H1 (cell line): ENCODE results near the gene FRZB. TPM values are rescaled to one million over a fixed set of nuclear protein-coding genes. Genes with fewer than 3 reads are reported as not detected.

ENCODE experiments used
- CTCF ChIA-PET: fragments of 300-600 bp; sonication (Branson Sonifier 250); formaldehyde crosslinking; loops from one replicate; lab custom pipeline; 2021; ENCODE audit not compliant: partially characterized antibody; lab: Charles Lee
- POLR2A ChIA-PET: fragments of 300-600 bp; sonication (Branson Sonifier 250); formaldehyde crosslinking; loops from one replicate; lab custom pipeline; 2021; ENCODE audit warnings: inconsistent platforms; ENCODE audit not compliant: partially characterized antibody; lab: Charles Lee
- DNase-seq, 2 experiments: peaks; one replicate each; pipeline versions ENCODE4 v3.0.0 to v3.0.0-alpha.2; 2010 to 2022; ENCODE audit warnings: low spot score in 2 of 2, low read depth in 1 of 2, mixed read lengths in 1 of 2
- FAIRE-seq: peaks from 2 replicates; lab custom pipeline; 2011; peaks lifted over from hg19 to GRCh38; lab: Jason Lieb, UNC
- H2AFZ ChIP-seq: 2 replicates; pipeline ENCODE4 v1.8.1; 2012; ENCODE audit warnings: low read length, inconsistent platforms
- H2AK5ac ChIP-seq: 2 replicates; pipeline ENCODE4 v1.6.1; 2013; ENCODE audit warnings: low read depth, low read length
- H2BK120ac ChIP-seq: replicated peaks from 2 replicates; pipeline ENCODE3; 2013; ENCODE audit warnings: low read depth, low read length, inconsistent platforms
- H2BK12ac ChIP-seq: 2 replicates; pipeline ENCODE4 v1.6.1; 2013; ENCODE audit warnings: low read depth, low read length
- H2BK15ac ChIP-seq: 2 replicates; pipeline ENCODE4 v1.6.1; 2013; ENCODE audit warnings: low read length
- H2BK20ac ChIP-seq: 2 replicates; pipeline ENCODE4 v1.6.1; 2013; ENCODE audit warnings: low read length
- H2BK5ac ChIP-seq: 2 replicates; pipeline ENCODE4 v1.6.1; 2013; ENCODE audit warnings: low read depth, low read length
- H3K14ac ChIP-seq: 2 replicates; pipeline ENCODE4 v1.6.1; 2013; ENCODE audit warnings: inconsistent platforms; ENCODE audit not compliant: insufficient read length
- H3K18ac ChIP-seq: 2 replicates; pipeline ENCODE4 v1.6.1; 2013; ENCODE audit warnings: low read length; ENCODE audit errors: extremely low read depth
- H3K23ac ChIP-seq: 2 replicates; pipeline ENCODE4 v1.6.1; 2013; ENCODE audit warnings: inconsistent platforms; ENCODE audit not compliant: insufficient read length
- H3K23me2 ChIP-seq: 2 replicates; pipeline ENCODE4 v1.6.1; 2013; ENCODE audit warnings: low read depth, low read length
- H3K27ac ChIP-seq: 2 replicates; pipeline ENCODE4 v1.6.1; 2011; ENCODE audit warnings: low read depth, low read length, inconsistent platforms
- H3K27me3 ChIP-seq, 4 experiments: replicated peaks in 1 of 4; 1 replicate in 1 of 4; 2 replicates in 3 of 4; pipeline versions ENCODE4 v1.6.1 to v1.8.1; 2011 to 2013; ENCODE audit warnings: low read length in 3 of 4, mild to moderate bottlenecking in 3 of 4, inconsistent platforms in 2 of 4, mixed read lengths in 2 of 4, moderate library complexity in 1 of 4; ENCODE audit not compliant: control insufficient read depth in 3 of 4, insufficient read depth in 3 of 4; ENCODE audit errors: extremely low read depth in 1 of 4
- H3K36me3 ChIP-seq, 4 experiments: 2 replicates each; pipeline versions ENCODE4 v1.6.1 to v1.8.1; 2011 to 2013; ENCODE audit warnings: mild to moderate bottlenecking in 4 of 4, low read length in 3 of 4, moderate library complexity in 2 of 4, control low read depth in 1 of 4, inconsistent platforms in 1 of 4; ENCODE audit not compliant: insufficient read depth in 4 of 4, control insufficient read depth in 2 of 4
- H3K4ac ChIP-seq: replicated peaks from 2 replicates; pipeline ENCODE3; 2013; ENCODE audit warnings: low read length, low read depth, mixed read lengths, inconsistent platforms; ENCODE audit not compliant: insufficient read length
- H3K4me1 ChIP-seq, 4 experiments: replicated peaks in 1 of 4; 1 replicate in 1 of 4; 2 replicates in 3 of 4; pipeline versions ENCODE4 v1.6.1 to v1.8.1; 2011 to 2013; ENCODE audit warnings: low read length in 3 of 4, inconsistent platforms in 2 of 4, mixed read lengths in 1 of 4; ENCODE audit not compliant: insufficient read depth in 4 of 4, control insufficient read depth in 3 of 4
- H3K4me2 ChIP-seq, 2 experiments: 2 replicates each; pipeline versions ENCODE4 v1.6.1 to v1.8.1; 2011 to 2013; ENCODE audit warnings: low read depth in 2 of 2, low read length in 2 of 2, control low read depth in 1 of 2, inconsistent platforms in 1 of 2, mild to moderate bottlenecking in 1 of 2; ENCODE audit not compliant: insufficient read depth in 1 of 2
- H3K4me3 ChIP-seq, 4 experiments: fragments of 200-600, 300-600 bp in 1 of 4; sonication (generic), shearing (Covaris generic), sonication (Bioruptor Twin) in 1 of 4; 2 replicates each; pipeline versions ENCODE4 v1.5.1 to v1.8.1; 2011 to 2016; ENCODE audit warnings: low read length in 4 of 4, low read depth in 3 of 4, control low read depth in 2 of 4, inconsistent platforms in 2 of 4, mild to moderate bottlenecking in 2 of 4, mixed read lengths in 1 of 4, moderate library complexity in 1 of 4; ENCODE audit not compliant: insufficient read depth in 2 of 4; ENCODE audit errors: extremely low read depth in 1 of 4
- H3K56ac ChIP-seq: replicated peaks from 2 replicates; pipeline ENCODE3; 2013; ENCODE audit warnings: low read depth, mild to moderate bottlenecking, mixed read lengths, low read length, inconsistent platforms; ENCODE audit not compliant: insufficient read length
- H3K79me1 ChIP-seq: 2 replicates; pipeline ENCODE4 v1.6.1; 2013; ENCODE audit warnings: low read depth, low read length, control low read depth
- H3K79me2 ChIP-seq, 2 experiments: 2 replicates each; pipeline versions ENCODE4 v1.6.1 to v1.8.1; 2012 to 2013; ENCODE audit warnings: low read length in 2 of 2, mild to moderate bottlenecking in 2 of 2, inconsistent platforms in 1 of 2; ENCODE audit not compliant: insufficient read depth in 2 of 2, control insufficient read depth in 1 of 2
- H3K9ac ChIP-seq, 4 experiments: replicated peaks in 1 of 4; 1 replicate in 1 of 4; 2 replicates in 3 of 4; pipeline versions ENCODE4 v1.6.1 to v1.8.1; 2011 to 2013; ENCODE audit warnings: low read depth in 3 of 4, low read length in 3 of 4, control low read depth in 2 of 4, mild to moderate bottlenecking in 2 of 4, moderate library complexity in 2 of 4, inconsistent platforms in 1 of 4; ENCODE audit errors: extremely low read depth in 1 of 4
- H3K9me3 ChIP-seq, 2 experiments: 2 replicates each; pipeline versions ENCODE4 v1.6.1 to v1.8.1; 2012 to 2013; ENCODE audit warnings: mild to moderate bottlenecking in 2 of 2, moderate library complexity in 2 of 2, control low read depth in 1 of 2, inconsistent platforms in 1 of 2, low read depth in 1 of 2, low read length in 1 of 2, mixed read lengths in 1 of 2; ENCODE audit not compliant: insufficient read depth in 2 of 2
- H4K20me1 ChIP-seq, 2 experiments: replicated peaks in 1 of 2; 2 replicates each; pipeline versions ENCODE3 to v1.8.1; 2011 to 2013; ENCODE audit warnings: inconsistent platforms in 2 of 2, low read length in 2 of 2, mild to moderate bottlenecking in 1 of 2; ENCODE audit not compliant: insufficient read depth in 2 of 2, control insufficient read depth in 1 of 2
- H4K5ac ChIP-seq: 2 replicates; pipeline ENCODE4 v1.6.1; 2013; ENCODE audit warnings: low read length, low read depth, mixed read lengths, inconsistent platforms; ENCODE audit not compliant: insufficient read length
- H4K8ac ChIP-seq: 2 replicates; pipeline ENCODE4 v1.8.0; 2013; ENCODE audit warnings: mild to moderate bottlenecking, moderate library complexity, low read length, inconsistent platforms; ENCODE audit not compliant: insufficient read depth; ENCODE audit errors: extremely low read depth
- H4K91ac ChIP-seq: replicated peaks from 2 replicates; pipeline ENCODE3; 2013; ENCODE audit warnings: low read length, mixed read lengths, inconsistent platforms; ENCODE audit not compliant: insufficient read length
- CHD1 ChIP-seq: IDR thresholded peaks from 2 replicates; pipeline ENCODE4 v1.6.1; 2012; ENCODE audit warnings: low read depth, low read length, improper control_type of control experiment
- JUND ChIP-seq: IDR thresholded peaks from 2 replicates; pipeline ENCODE4 v1.6.1; 2011; ENCODE audit warnings: mild to moderate bottlenecking, improper control_type of control experiment, low read length
- NRF1 ChIP-seq: IDR thresholded peaks from 2 replicates; pipeline ENCODE4 v1.6.1; 2011; ENCODE audit warnings: mild to moderate bottlenecking, low read depth, low read length, improper control_type of control experiment
- POU5F1 ChIP-seq: IDR thresholded peaks from 2 replicates; pipeline ENCODE4 v1.6.1; 2011; ENCODE audit warnings: low read depth, mild to moderate bottlenecking, low read length, moderate library complexity
- RNF2 ChIP-seq: fragments of 200-900, 300-1000 bp; sonication (generic); IDR thresholded peaks from 2 replicates; pipeline ENCODE4 v1.7.1; 2016; ENCODE audit warnings: borderline replicate concordance, low read depth, mild to moderate bottlenecking, antibody characterized with exemption, low read length; ENCODE audit not compliant: poor library complexity, severe bottlenecking; ENCODE audit errors: missing control alignments
- SIN3A ChIP-seq, 2 experiments: IDR thresholded peaks in 1 of 2; conservative IDR thresholded peaks in 1 of 2; 2 replicates each; pipeline ENCODE4 v1.6.1; 2011 to 2012; ENCODE audit warnings: low read length in 2 of 2, improper control_type of control experiment in 1 of 2, low read depth in 1 of 2, mild to moderate bottlenecking in 1 of 2
- SUZ12 ChIP-seq: fragments of 200-600 bp; sonication (generic); IDR thresholded peaks from 2 replicates; pipeline ENCODE4 v1.6.1; 2012; ENCODE audit warnings: mild to moderate bottlenecking, inconsistent platforms, low read length, moderate library complexity, mixed read lengths
- WGBS, 2 experiments: shearing (Covaris generic) in 1 of 2; methylation state at CpG; one replicate each; pipeline versions ENCODE4 v1.1.6 to v1.1.7; 2013 to 2015; ENCODE audit warnings: low lambda C conversion rate in 2 of 2, mixed read lengths in 2 of 2, inconsistent platforms in 1 of 2, low coverage in 1 of 2, missing lambda C conversion rate in 1 of 2; ENCODE audit not compliant: insufficient replicate concordance in 2 of 2, insufficient coverage in 1 of 2, insufficient read length in 1 of 2; ENCODE audit errors: extremely low coverage in 1 of 2, missing lambda C conversion rate in 1 of 2; 5-methylcytosine and 5-hydroxymethylcytosine counted together
- polyA plus RNA-seq, 7 experiments: library from polyadenylated mRNA; depleted of rRNA in 3 of 7; stranded (reverse) in 5 of 7; unstranded in 2 of 7; fragments of >200 nt in 5 of 7; fragments of 200-250 nt in 2 of 7; gene quantifications; 1 replicate in 5 of 7; 2 replicates in 1 of 7; 4 replicates in 1 of 7; pipeline versions ENCODE4 v1.2.1 to v1.2.3, GENCODE V29; 2011 to 2013; ENCODE audit warnings: missing spikeins in 2 of 7, mixed read lengths in 2 of 7
- total RNA-seq: library from RNA; stranded (reverse); fragmentation: NEBNext Ultra II Directional; extraction: Animal tissue kit (Norgen Biotek cat#: 25700); gene quantifications from 2 replicates; pipeline ENCODE4 v1.2.1, GENCODE V29; 2021

FRZB gene
- total and polyA plus RNA-seq, 2 of the 8 experiments (the other 6 are each of a cell fraction or from before 2014, with no cell fraction given), result 4.4 to 4.6 TPM

DNA sequence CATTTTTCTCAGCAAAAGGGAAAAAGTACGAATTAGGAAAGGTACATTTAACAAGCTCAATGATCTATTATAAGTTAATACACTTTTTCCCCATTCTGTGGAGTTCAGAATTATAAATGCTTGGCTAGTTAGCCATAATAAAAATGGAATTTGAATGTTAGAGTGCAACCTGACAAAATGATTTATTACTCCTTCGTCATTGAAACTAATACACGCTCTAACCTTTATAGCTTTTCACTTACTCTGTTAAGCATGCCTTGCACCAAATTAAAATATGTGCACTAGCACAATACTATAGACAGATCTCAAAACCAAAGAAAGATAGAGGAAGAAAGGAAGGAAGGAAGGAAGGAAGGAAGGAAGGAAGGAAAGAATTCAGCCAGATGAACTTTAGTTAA lies 46.1 kb upstream of the FRZB start:
- no peak overlapping the region for H3K9ac ChIP-seq
- no peak overlapping the region for H3K4ac ChIP-seq
- no peaks in the 10 kb centered on the region for H4K20me1 ChIP-seq
- FAIRE-seq, result no peak
- no peak overlapping the region for H2BK12ac ChIP-seq
- no peaks in the 10 kb centered on the region for H3K9me3 ChIP-seq
- no peak for TF ChIP-seq POU5F1
- no peak for TF ChIP-seq JUND
- TF ChIP-seq RNF2, result no peak
- TF ChIP-seq SUZ12, result no peak
- TF ChIP-seq CHD1, result no peak
- no peak for TF ChIP-seq SIN3A (conservative IDR thresholded peaks at IDR 0.05 in 1 of 2, IDR thresholded peaks at IDR 0.05 in 1 of 2; ENCODE audit: low read depth in 1 of 2, low read length in 2 of 2)
- TF ChIP-seq NRF1, result no peak
- H2AK5ac ChIP-seq, result no peak overlapping the region
- no peak overlapping the region for H3K56ac ChIP-seq
- no peaks in the 10 kb centered on the region for H3K27me3 ChIP-seq
- POLR2A ChIA-PET, result no interaction called here
- H3K79me1 ChIP-seq, result no peaks in the 10 kb centered on the region
- DNase-seq, result no peak
- H2AFZ ChIP-seq, result no peak overlapping the region
- no peak overlapping the region for H2BK120ac ChIP-seq
- H3K36me3 ChIP-seq, result peaks cover 0 to 27% (median 7%) of the 10 kb centered on the region in 4 experiments; a peak in 5 of 8 replicates
- no peak overlapping the region for H3K18ac ChIP-seq
- no peak overlapping the region for H2BK5ac ChIP-seq
- H4K5ac ChIP-seq, result no peak overlapping the region
- H3K14ac ChIP-seq, result no peak overlapping the region
- no peak overlapping the region for H4K8ac ChIP-seq
- 96% methylated on average over 3 of the region's 3 CpGs; no CpG with 5 or more reads in 1 of the 2 experiments for WGBS, 2 experiments
- no peak overlapping the region for H2BK20ac ChIP-seq
- H3K4me1 ChIP-seq, result peaks cover 0 to 2% (median 0%) of the 10 kb centered on the region in 4 experiments; a peak in 1 of 7 replicates
- no peak overlapping the region for H4K91ac ChIP-seq
- H3K23me2 ChIP-seq, result no peaks in the 10 kb centered on the region
- H3K23ac ChIP-seq, result no peak overlapping the region
- no peak overlapping the region for H3K4me3 ChIP-seq
- CTCF ChIA-PET, result interaction anchor here (0.9 to 1.1 kb wide), 2 partner anchors 10 to 21 kb away, joined by 3 read pairs; no protein-coding TSS in a partner anchor
- no peak overlapping the region for H2BK15ac ChIP-seq
- no peak overlapping the region for H3K27ac ChIP-seq
- H3K4me2 ChIP-seq, result no peak overlapping the region
- no peaks in the 10 kb centered on the region for H3K79me2 ChIP-seq
